Subcutaneous abdominal adipose tissue (tissue), 5 donors: ENCODE data around the gene ALOX15.
"Not testable (repeated sequence)": the region's sequence is repeated elsewhere in the genome, so short reads cannot be mapped to it uniquely, and the experiment has no call there.

Experiments
- H3K27ac ChIP-seq: one replicate; pipeline ENCODE4 v1.7.0; 2013; ENCODE audit warnings: low read depth, mild to moderate bottlenecking, inconsistent platforms, low read length, moderate library complexity
- H3K27me3 ChIP-seq, 5 donors: one replicate each; pipeline ENCODE4 v1.7.0; 2013; ENCODE audit warnings: low read length in 5 of 5, inconsistent platforms in 1 of 5; ENCODE audit not compliant: control insufficient read depth in 5 of 5, insufficient read depth in 4 of 5
- H3K36me3 ChIP-seq, 5 donors: one replicate each; pipeline ENCODE4 v1.7.0; 2013; ENCODE audit warnings: low read length in 5 of 5; ENCODE audit not compliant: control insufficient read depth in 5 of 5, insufficient read depth in 5 of 5
- H3K4me1 ChIP-seq, 5 donors: one replicate each; pipeline ENCODE4 v1.7.0; 2013; ENCODE audit warnings: low read length in 5 of 5, mild to moderate bottlenecking in 3 of 5, moderate library complexity in 1 of 5; ENCODE audit not compliant: control insufficient read depth in 5 of 5, insufficient read depth in 5 of 5
- H3K4me3 ChIP-seq, 5 donors: one replicate each; pipeline ENCODE4 v1.7.0; 2013; ENCODE audit warnings: low read length in 5 of 5, low read depth in 1 of 5
- H3K9ac ChIP-seq, 5 donors: one replicate each; pipeline ENCODE4 v1.7.0; 2013; ENCODE audit warnings: low read length in 5 of 5, mild to moderate bottlenecking in 4 of 5, moderate library complexity in 3 of 5
- H3K9me3 ChIP-seq, 5 donors: one replicate each; pipeline ENCODE4 v1.7.0; 2013; ENCODE audit warnings: low read length in 5 of 5; ENCODE audit not compliant: control insufficient read depth in 5 of 5
- donor health status: healthy.
- donor health status: healthy.
- donor health status: healthy.
- donor health status: healthy.
- donor health status: healthy.

The ALOX15 gene

GRCh38 chr17:4624451-4624911, 17.0 kb downstream of the ALOX15 start:
- not testable (repeated sequence) for H3K9ac ChIP-seq, H3K27me3 ChIP-seq, H3K4me3 ChIP-seq, H3K36me3 ChIP-seq, H3K27ac ChIP-seq
- peaks cover 0 to 14% (median 10%) of the 10 kb centered on the region in 5 donors for H3K9me3 ChIP-seq
- H3K4me1 ChIP-seq, result peaks cover 0 to 14% (median 9%) of the 10 kb centered on the region in 5 donors

GRCh38 chr17:4623249-4623648, 18.2 kb downstream of the ALOX15 start:
- Histone ChIP-seq H3K27ac (no peak overlapping the region), H3K4me3 (no peak overlapping the region), H3K27me3 (peaks cover 0 to under 1% (median 0%) of the 10 kb centered on the region in 5 donors), H3K36me3 (no peaks in the 10 kb centered on the region), H3K4me1 (peaks cover 0 to 14% (median 9%) of the 10 kb centered on the region in 5 donors), H3K9me3 (peaks cover 0 to 14% (median 10%) of the 10 kb centered on the region in 5 donors), H3K9ac (no peak overlapping the region)

- H3K36me3 ChIP-seq, result no peaks in the 10 kb centered on the region
- peaks cover 0 to 14% (median 9%) of the 10 kb centered on the region in 5 donors for H3K4me1 ChIP-seq
- peaks cover 0 to 14% (median 10%) of the 10 kb centered on the region in 5 donors for H3K9me3 ChIP-seq
- H3K27ac ChIP-seq, result no peak overlapping the region
- no peak overlapping the region for H3K4me3 ChIP-seq
- peaks cover 0 to 9% (median 6%) of the 10 kb centered on the region in 5 donors for H3K27me3 ChIP-seq
- H3K9ac ChIP-seq, result no peak overlapping the region
Measured at GRCh38 chr17:4622375-4622774, 19.1 kb downstream of the ALOX15 start.

GRCh38 chr17:4620531-4621101, 20.9 kb downstream of the ALOX15 start:
- Histone ChIP-seq H3K9me3 (peaks cover 0 to 14% (median 10%) of the 10 kb centered on the region in 5 donors), H3K4me1 (peaks cover 0 to 11% (median 9%) of the 10 kb centered on the region in 5 donors), H3K9ac (no peak overlapping the region), H3K36me3 (no peaks in the 10 kb centered on the region), H3K4me3 (no peak overlapping the region), H3K27ac (no peak overlapping the region), H3K27me3 (peaks cover 0 to 14% (median 12%) of the 10 kb centered on the region in 5 donors)

- H3K27ac ChIP-seq, result no peak overlapping the region
- no peak overlapping the region for H3K9ac ChIP-seq
- no peaks in the 10 kb centered on the region for H3K36me3 ChIP-seq
- peaks cover 0 to 14% (median 10%) of the 10 kb centered on the region in 5 donors for H3K9me3 ChIP-seq
- H3K4me1 ChIP-seq, result no peaks in the 10 kb centered on the region
- peaks cover 0 to 14% (median 12%) of the 10 kb centered on the region in 5 donors for H3K27me3 ChIP-seq
- no peak overlapping the region for H3K4me3 ChIP-seq
Measured at GRCh38 chr17:4617590-4618351, 23.7 kb downstream of the ALOX15 start.

DNA sequence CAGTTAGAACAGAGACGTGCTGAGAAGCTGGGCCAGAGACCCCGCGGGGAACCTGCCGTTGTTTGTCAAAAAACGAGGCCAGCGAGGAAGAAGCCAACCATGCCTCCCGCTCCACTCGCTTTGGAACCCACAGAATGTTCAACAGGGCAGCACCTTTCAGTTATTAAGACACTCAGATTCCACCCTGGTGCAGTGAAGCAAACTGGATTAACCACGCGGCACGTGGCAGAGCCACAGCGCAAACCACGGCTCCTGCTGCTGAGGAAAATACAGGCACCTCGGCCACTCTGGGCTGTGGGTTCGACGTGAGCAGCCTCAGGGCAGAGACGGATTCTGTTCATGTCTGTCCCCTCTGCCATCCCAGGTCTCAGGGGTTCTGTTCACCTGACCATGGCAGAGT, 24.4 kb downstream of the ALOX15 start:
- no peak overlapping the region for H3K4me3 ChIP-seq
- no peaks in the 10 kb centered on the region for H3K36me3 ChIP-seq
- no peak overlapping the region for H3K27ac ChIP-seq
- H3K9me3 ChIP-seq, result peaks cover 0 to 9% (median 7%) of the 10 kb centered on the region in 5 donors
- H3K27me3 ChIP-seq, result peaks cover 0 to 14% (median 12%) of the 10 kb centered on the region in 5 donors
- no peak overlapping the region for H3K9ac ChIP-seq
- H3K4me1 ChIP-seq, result no peaks in the 10 kb centered on the region

DNA sequence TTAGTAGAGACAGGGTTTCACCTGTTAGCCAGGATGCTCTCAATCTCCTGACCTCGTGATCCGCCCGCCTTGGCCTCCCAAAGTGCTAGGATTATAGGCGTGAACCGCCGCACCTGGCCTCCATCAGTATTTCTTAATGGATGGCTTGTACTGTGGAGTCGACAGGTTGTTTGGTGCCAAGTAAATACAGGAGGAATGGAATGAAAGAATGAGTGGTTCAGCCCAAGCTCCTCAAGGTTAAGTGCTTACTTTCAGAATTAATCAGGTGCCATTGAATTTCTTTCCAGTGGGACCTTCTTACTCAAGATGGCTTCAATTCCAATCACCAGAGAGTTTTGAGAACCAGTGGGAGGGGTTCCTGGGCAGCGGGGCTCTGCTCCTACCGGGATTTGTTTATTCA, 25.0 kb downstream of the ALOX15 start:
- Histone ChIP-seq H3K36me3 (no peaks in the 10 kb centered on the region), H3K4me3 (no peak overlapping the region), H3K4me1 (no peaks in the 10 kb centered on the region), H3K27ac (no peak overlapping the region), H3K9ac (no peak overlapping the region), H3K9me3 (peaks cover 0 to 3% (median 1%) of the 10 kb centered on the region in 5 donors), H3K27me3 (peaks cover 0 to 14% (median 12%) of the 10 kb centered on the region in 5 donors)

GRCh38 chr17:4610656-4611055, 30.8 kb downstream of the ALOX15 start:
- H3K9ac ChIP-seq, result no peak overlapping the region
- H3K9me3 ChIP-seq, result no peaks in the 10 kb centered on the region
- H3K27ac ChIP-seq, result no peak overlapping the region
- peaks cover 1 to 23% (median 14%) of the 10 kb centered on the region in 5 donors for H3K4me1 ChIP-seq
- no peaks in the 10 kb centered on the region for H3K36me3 ChIP-seq
- H3K4me3 ChIP-seq, result no peak overlapping the region
- H3K27me3 ChIP-seq, result no peaks in the 10 kb centered on the region

DNA sequence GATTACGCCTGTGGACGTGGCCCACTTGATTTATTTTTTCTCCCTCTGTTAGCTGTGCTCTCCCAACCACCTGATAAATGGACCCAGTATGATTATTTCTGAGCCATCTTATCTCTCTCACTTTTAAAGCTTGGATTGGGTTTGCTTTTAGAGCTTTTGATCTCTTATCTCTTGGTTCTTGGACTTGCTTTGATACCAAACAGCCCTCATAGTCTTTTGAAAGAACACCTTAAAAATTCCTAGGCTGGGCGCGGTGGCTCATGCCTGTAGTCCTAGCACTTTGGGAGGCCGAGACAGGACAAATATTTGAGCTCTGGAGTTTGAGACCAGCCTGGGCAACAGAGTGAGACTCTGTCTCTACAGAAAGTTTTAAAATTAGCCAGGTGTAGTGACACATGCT, 31.3 kb downstream of the ALOX15 start:
- H3K4me1 ChIP-seq, result peaks cover 1 to 28% (median 19%) of the 10 kb centered on the region in 5 donors

GRCh38 chr17:4609761-4610160, 31.7 kb downstream of the ALOX15 start:
- Histone ChIP-seq H3K27me3 (no peaks in the 10 kb centered on the region), H3K4me3 (no peak overlapping the region)

More for the DNA sequence above, 31.3 kb downstream of the ALOX15 start:
- no peaks in the 10 kb centered on the region for H3K36me3 ChIP-seq
- H3K9me3 ChIP-seq, result no peaks in the 10 kb centered on the region
- H3K27ac ChIP-seq, result no peak overlapping the region
- H3K27me3 ChIP-seq, result no peaks in the 10 kb centered on the region
- H3K4me3 ChIP-seq, result no peak overlapping the region
- no peak overlapping the region for H3K9ac ChIP-seq

More at GRCh38 chr17:4609761-4610160, 31.7 kb downstream of the ALOX15 start:
- H3K36me3 ChIP-seq, result no peaks in the 10 kb centered on the region
- no peak overlapping the region for H3K9ac ChIP-seq
- H3K4me1 ChIP-seq, result peaks cover 1 to 29% (median 22%) of the 10 kb centered on the region in 5 donors
- H3K9me3 ChIP-seq, result no peaks in the 10 kb centered on the region
- H3K27ac ChIP-seq, result no peak overlapping the region
